ENCODE data around the gene EGFL8.
"Not testable (repeated sequence)": the region's sequence is repeated elsewhere in the genome, so short reads cannot be mapped to it uniquely, and the experiment has no call there.

Gene EGFL8

DNA sequence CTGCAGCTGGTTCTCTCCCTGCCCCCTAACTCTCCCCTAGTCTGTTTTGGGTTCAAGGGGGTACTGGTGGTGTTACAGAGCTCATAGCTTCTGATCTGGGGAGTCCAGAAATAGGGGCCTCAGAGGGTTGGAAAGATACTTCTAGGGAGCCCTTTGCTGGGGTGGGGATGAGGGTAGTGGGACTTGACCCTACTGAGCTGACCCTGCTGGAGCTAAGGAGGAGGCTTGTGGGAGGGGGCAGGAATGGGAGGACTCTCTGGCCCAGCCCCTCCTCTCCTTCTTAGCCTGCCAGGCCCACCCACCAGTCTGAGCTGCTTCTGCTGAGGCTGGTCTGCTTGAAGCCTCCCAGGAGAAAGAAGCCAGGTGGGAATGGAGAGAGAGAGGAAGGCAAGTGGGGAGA, at the start of gene EGFL8:
Gene EGFL8, plus strand, starts transcription at position 301 of the 400 bp plus-strand sequence. CDS start 1,571 bp downstream, outside the sequence.
- no peak for DNase-seq (ENCODE audit: low read depth)

- peak; percentile 66 for DNase-seq (ENCODE audit: low read depth)
These were observed 49.6 kb upstream of the EGFL8 start for GRCh38 chr6:32114796-32115195.

DNA sequence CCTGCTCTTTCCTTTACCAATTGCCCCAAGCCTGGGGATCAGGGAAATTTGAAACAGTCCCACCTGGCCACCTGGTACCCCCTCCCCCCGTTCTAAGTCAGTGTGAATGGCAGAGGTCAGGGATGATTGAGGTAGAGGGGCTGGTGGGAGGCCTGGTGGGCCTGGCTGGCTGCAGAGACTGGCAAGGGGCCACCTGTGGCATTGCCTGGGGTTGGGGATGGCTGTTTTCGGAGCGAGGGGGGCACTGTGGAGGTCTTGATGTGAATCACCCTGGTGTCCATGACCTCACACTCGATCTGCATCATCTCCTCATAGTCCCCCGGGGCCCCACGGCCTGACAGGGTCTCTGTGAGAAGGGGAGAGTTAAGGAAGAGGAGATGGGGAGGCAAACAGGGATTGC, 48.8 kb upstream of the EGFL8 start:
- DNase-seq (ENCODE audit: low read depth): no peak

GRCh38 chr6:32116674-32117073, 47.7 kb upstream of the EGFL8 start:
- DNase-seq (ENCODE audit: low read depth): no peak

GRCh38 chr6:32117461-32117860, 46.9 kb upstream of the EGFL8 start:
- DNase-seq (ENCODE audit: low read depth): no peak

GRCh38 chr6:32118782-32119628, 45.4 kb upstream of the EGFL8 start:
- DNase-seq (ENCODE audit: low read depth): peak; percentile 88

- DNase-seq (ENCODE audit: low read depth): no peak
These were observed 43.8 kb upstream of the EGFL8 start for GRCh38 chr6:32120573-32121059.

DNA sequence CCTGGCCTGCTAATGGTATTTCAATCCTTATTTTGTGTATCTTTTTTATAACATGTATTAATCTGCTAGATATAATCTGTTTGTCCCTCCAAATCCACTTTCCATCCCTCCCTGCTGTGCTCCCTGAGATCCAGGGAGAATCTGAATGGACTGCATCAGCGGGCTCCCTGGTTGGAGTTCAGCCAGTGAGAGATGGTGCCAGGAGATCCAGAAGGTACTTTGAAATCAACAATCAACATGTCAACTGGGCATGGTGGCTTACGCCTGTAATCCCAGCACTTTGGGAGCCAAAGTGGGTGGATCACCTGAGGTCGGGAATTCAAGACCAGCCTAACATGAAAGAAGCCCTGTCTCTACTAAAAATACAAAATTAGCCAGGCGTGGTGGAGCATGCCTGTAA, 40.7 kb upstream of the EGFL8 start:
- DNase-seq (ENCODE audit: low read depth): no peak

DNA sequence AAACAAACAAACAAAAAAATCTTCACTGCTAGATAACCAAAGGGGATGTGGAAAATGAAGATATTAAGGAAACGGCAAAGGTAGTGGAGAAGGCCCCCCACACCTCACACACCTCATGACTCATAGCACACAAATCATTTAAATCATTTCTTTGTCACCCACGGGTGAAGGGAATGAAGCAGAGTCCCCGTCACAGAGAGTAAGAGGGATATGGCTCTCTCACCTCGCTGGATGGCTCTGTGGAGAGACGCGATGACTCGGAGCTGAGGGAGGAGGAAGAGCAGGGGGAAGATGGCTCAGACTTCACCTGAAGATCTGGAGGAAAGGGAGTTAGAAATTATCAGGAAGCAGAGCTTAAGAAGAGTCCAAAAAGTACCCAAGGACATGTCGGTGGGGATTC, 37.5 kb upstream of the EGFL8 start:
- no peak for DNase-seq (ENCODE audit: low read depth)

- no peak for DNase-seq (ENCODE audit: low read depth)
These were observed 37.0 kb upstream of the EGFL8 start for GRCh38 chr6:32127409-32127716.

- peak; percentile 100 for DNase-seq (ENCODE audit: low read depth)
These were observed 36.4 kb upstream of the EGFL8 start, which contains the start of gene ATF6B for GRCh38 chr6:32127717-32128592. Gene ATF6B (minus strand): TSS chr6:32128246. CDS start chr6:32128207, 39 bp downstream.

- no peak for DNase-seq (ENCODE audit: low read depth)
These were observed 35.6 kb upstream of the EGFL8 start for GRCh38 chr6:32128751-32129296.

DNA sequence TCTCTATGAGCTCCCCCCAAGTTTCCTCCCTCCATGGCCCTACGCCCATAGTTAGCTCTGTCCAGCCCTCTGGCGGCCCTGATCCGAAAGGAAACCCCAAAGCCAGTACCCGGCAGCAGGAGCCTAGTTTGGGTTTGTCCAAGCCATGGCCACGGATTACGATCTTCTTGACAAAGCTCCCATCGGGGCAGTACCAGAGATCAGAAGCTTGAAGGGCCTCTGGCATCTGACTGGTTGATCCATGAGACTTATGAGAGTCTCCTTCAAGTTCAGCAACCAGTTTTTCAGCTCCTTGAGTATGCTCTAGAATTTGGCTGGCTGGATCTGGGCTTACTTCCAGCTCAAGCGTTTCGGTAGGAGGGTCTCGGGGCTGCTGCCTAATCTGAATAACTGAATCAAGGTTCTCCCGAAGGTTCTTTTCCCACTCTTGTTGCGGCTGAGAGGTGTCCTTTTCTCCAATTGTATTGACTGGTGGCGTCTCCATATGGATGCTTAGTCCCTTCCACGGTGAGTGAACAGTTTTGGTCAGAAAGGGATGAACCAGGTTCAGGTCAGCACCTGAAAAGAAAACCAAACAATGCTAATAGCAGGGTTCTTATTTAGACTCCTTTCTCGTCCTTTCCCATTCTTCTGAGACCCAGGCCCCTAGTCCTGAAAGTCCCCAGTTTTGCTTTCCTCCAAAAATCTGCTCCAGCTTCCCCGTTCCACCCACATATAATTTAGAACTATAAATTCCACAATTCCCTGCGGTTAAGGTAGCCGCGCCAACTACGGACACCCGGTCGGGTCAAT, 34.9 kb upstream of the EGFL8 start:
- no peak for DNase-seq (ENCODE audit: low read depth)

GRCh38 chr6:32131439-32131948, 32.9 kb upstream of the EGFL8 start:
- no peak for DNase-seq (ENCODE audit: low read depth)

DNA sequence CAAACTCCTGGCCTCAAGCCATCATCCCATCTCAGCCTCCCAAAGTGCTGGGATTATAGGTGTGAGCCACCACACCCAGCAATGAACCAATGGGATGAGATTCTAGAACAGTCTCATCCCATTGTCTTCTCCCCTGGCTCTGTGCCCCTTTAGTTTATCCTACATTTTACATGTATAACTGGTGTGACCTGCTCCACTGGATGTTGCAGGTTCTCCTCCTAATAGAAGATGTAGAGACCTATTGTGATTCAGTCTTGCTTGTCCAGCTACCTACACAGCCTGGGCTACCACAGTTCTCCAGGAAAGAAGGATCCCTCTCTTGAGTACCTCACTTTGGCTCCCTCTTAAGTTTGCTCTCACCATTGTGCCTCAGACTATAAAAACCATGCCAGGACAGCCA, 32.3 kb upstream of the EGFL8 start:
- DNase-seq (ENCODE audit: low read depth): no peak

DNA sequence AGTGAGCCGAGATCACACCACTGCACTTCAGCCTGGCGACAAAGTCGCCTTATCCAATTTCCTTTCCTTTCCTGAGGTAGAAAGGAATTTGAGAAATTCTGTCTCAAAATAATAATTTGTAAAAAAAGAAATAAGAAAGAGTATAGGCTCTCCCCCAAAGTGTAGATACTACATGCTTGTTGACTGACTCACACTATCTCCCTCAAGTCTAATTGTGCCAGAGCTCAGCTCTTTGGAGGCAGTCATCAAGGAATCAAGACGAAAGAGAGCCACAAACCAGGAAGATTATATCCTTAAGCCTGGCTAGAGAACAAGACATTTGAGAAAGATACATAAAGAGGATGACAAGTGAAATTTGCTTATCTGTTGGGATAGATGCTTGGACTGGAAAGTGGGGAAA, 30.6 kb upstream of the EGFL8 start:
- peak; percentile 55 for DNase-seq (ENCODE audit: low read depth)

GRCh38 chr6:32137454-32137853, 26.9 kb upstream of the EGFL8 start:
- no peak for DNase-seq (ENCODE audit: low read depth)

DNA sequence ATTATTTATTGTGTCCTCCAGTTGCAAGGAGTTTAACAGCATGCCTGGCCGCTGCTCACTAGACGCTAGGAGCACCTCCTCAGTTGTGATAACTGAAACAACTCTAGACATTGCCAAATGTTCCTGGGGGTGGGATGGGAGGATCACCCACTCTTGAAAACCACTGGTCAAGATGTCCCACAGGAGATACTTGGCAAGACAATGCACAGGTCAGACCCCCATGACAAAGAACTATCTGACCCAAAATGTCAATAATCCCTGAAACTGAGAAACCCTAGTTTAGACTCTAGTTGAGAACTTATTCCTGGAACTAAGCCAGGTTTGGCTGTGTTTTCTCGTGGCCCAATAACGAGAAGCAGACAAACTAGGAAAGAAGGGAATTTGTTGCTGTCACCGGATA, 24.8 kb upstream of the EGFL8 start:
- no peak for DNase-seq (ENCODE audit: low read depth)

- DNase-seq (ENCODE audit: low read depth): no peak
These were observed 23.9 kb upstream of the EGFL8 start for GRCh38 chr6:32140420-32141046.

GRCh38 chr6:32144238-32144637, 20.2 kb upstream of the EGFL8 start:
- DNase-seq (ENCODE audit: low read depth): not testable (repeated sequence)

GRCh38 chr6:32146287-32146686, 18.1 kb upstream of the EGFL8 start:
- no peak for DNase-seq (ENCODE audit: low read depth)
